GM23248 (cell line): Measurements from ENCODE around the gene NOL4L. TPM values are rescaled to one million over a fixed set of nuclear protein-coding genes. Genes with fewer than 3 reads are reported as not detected.
A peak's percentile ranks its signal among the peaks of the same experiment; 100 is the strongest.

ENCODE experiments used
- DNase-seq: peaks from one replicate; pipeline ENCODE4 v3.0.0-alpha.2; 2015
- H2AFZ ChIP-seq: fragments of 200-600 bp; sonication (generic); 2 replicates; pipeline ENCODE4 v1.6.1; 2016; ENCODE audit warnings: antibody characterized with exemption
- H3F3A ChIP-seq: fragments of 200-600 bp; sonication (generic); 2 replicates; pipeline ENCODE4 v1.6.1; 2016; ENCODE audit warnings: mild to moderate bottlenecking, antibody characterized with exemption, mixed run types; ENCODE audit not compliant: insufficient read depth
- H3K27ac ChIP-seq: fragments of 200-600 bp; sonication (generic); 2 replicates; pipeline ENCODE4 v1.5.1; 2016; ENCODE audit warnings: mild to moderate bottlenecking
- H3K27me3 ChIP-seq: fragments of 200-600 bp; sonication (generic); replicated peaks from 2 replicates; pipeline ENCODE4 v1.6.1; 2016; ENCODE audit warnings: mild to moderate bottlenecking; ENCODE audit not compliant: insufficient read depth
- H3K36me3 ChIP-seq: fragments of 200-600 bp; sonication (generic); 2 replicates; pipeline ENCODE4 v1.6.1; 2016; ENCODE audit warnings: low read depth, mild to moderate bottlenecking
- H3K4me1 ChIP-seq: fragments of 200-600 bp; sonication (generic); 2 replicates; pipeline ENCODE4 v1.6.1; 2016; ENCODE audit warnings: mild to moderate bottlenecking; ENCODE audit not compliant: insufficient read depth
- H3K4me2 ChIP-seq: fragments of 200-600 bp; sonication (generic); one replicate; pipeline ENCODE4 v1.6.1; 2016; ENCODE audit warnings: mild to moderate bottlenecking; ENCODE audit not compliant: unreplicated experiment
- H3K4me3 ChIP-seq: fragments of 200-600 bp; sonication (generic); 2 replicates; pipeline ENCODE4 v1.5.1; 2016; ENCODE audit warnings: mild to moderate bottlenecking
- H3K79me2 ChIP-seq: fragments of 200-600 bp; sonication (generic); 2 replicates; pipeline ENCODE4 v1.6.1; 2016; ENCODE audit warnings: mild to moderate bottlenecking; ENCODE audit not compliant: insufficient read depth
- H3K9ac ChIP-seq: fragments of 200-600 bp; sonication (generic); 2 replicates; pipeline ENCODE4 v1.6.1; 2016; ENCODE audit warnings: mild to moderate bottlenecking
- H3K9me2 ChIP-seq: fragments of 200-600 bp; sonication (generic); 2 replicates; pipeline ENCODE4 v1.6.1; 2016; ENCODE audit warnings: mixed run types, mild to moderate bottlenecking, moderate library complexity; ENCODE audit not compliant: insufficient read depth
- H3K9me3 ChIP-seq: fragments of 200-600 bp; sonication (generic); one replicate; pipeline ENCODE4 v1.6.1; 2017; ENCODE audit warnings: low read depth
- H4K20me1 ChIP-seq: fragments of 200-600 bp; sonication (generic); 2 replicates; pipeline ENCODE4 v1.6.0; 2016; ENCODE audit not compliant: insufficient read depth
- EZH2 ChIP-seq: fragments of 200-600 bp; sonication (generic); IDR thresholded peaks from 2 replicates; pipeline ENCODE4 v1.6.1; 2018; ENCODE audit warnings: antibody characterized with exemption, mild to moderate bottlenecking; ENCODE audit not compliant: insufficient read depth, poor library complexity, severe bottlenecking
- EZH2phosphoT487 ChIP-seq: fragments of 200-600 bp; sonication (generic); IDR thresholded peaks from 2 replicates; pipeline ENCODE4 v1.6.1; 2018; ENCODE audit warnings: antibody characterized with exemption, moderate library complexity, mild to moderate bottlenecking, low read depth; ENCODE audit not compliant: insufficient read depth
- WGBS, 2 experiments: methylation state at CpG; one replicate each; pipeline ENCODE4 v1.1.6; 2015 to 2017; ENCODE audit warnings: low lambda C conversion rate in 2 of 2, low coverage in 1 of 2; ENCODE audit errors: missing lambda C conversion rate in 2 of 2; 5-methylcytosine and 5-hydroxymethylcytosine counted together
- in situ Hi-C: fragments of 300-500 bp; cut with MboI; formaldehyde crosslinking; loops from 2 replicates; pipeline ENCODE4 v1.15.0; 2020
- polyA plus RNA-seq: library from polyadenylated mRNA; unstranded; fragments of >200 nt; fragmentation: Nextera tagmentation; extraction: Ambion mirVana; gene quantifications from 2 replicates; pipeline ENCODE4 v1.2.1, GENCODE V29; 2016
- total RNA-seq: library from RNA; depleted of rRNA; stranded (reverse); fragments of >200 nt; shearing (Covaris generic); gene quantifications from 2 replicates; pipeline ENCODE4 v1.2.3, GENCODE V29; 2014; rRNA removed

NOL4L gene
- total and polyA plus RNA-seq, 2 experiments from 2014 or later, result 5.2 to 7.9 TPM

DNA sequence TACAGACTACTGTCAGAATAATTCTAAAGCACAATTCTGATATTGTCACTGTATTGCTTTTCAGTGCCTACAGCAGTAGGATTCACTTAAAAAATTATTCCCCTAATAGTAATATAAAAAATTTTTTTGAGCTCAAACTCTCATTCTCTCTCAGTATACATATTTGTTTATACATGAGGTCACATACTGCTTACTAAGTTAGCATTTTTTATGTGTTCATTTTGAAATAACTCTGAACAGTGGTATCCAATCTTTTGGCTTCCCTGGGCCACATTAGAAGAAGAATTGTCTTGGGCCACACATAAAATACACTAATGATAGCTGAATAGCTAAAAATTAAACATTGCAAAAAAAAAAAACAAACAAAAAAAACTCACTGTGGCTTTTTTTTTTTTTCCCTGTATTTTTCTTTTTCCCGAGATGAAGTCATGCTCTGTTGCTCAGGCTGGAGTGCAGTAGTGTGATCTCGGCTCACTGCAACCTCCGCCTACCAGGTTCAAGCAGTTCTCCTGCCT lies 188.4 kb downstream of the NOL4L start:
- Histone ChIP-seq H3F3A (peaks cover 15% of the 10 kb centered on the region; the same call in 1 of the 2 replicates), H3K36me3 (peaks cover 4% of the 10 kb centered on the region; the same call in 1 of the 2 replicates), H3K79me2 (peaks cover 99% of the 10 kb centered on the region), H3K4me2 (no peak overlapping the region), H4K20me1 (peaks cover 11% of the 10 kb centered on the region; the same call in 1 of the 2 replicates), H3K9me2 (no peaks in the 10 kb centered on the region), H3K9ac (no peak overlapping the region), H3K4me1 (no peaks in the 10 kb centered on the region), H3K9me3 (no peaks in the 10 kb centered on the region), H3K27ac (no peak overlapping the region), H3K27me3 (no peaks in the 10 kb centered on the region), H2AFZ (no peak overlapping the region), H3K4me3 (no peak overlapping the region)
- in situ Hi-C loops, result no loop called here
- 53 to 73% methylated on average over 3 of the region's 3 CpGs for WGBS, 2 experiments
- peak; percentile 24 for DNase-seq
- TF ChIP-seq EZH2phosphoT487 (no peak), EZH2 (no peak)

GRCh38 chr20:32395066-32395465 lies 190.1 kb downstream of the NOL4L start:
- Histone ChIP-seq H4K20me1 (peaks cover 11% of the 10 kb centered on the region; the same call in 1 of the 2 replicates), H3K9ac (no peak overlapping the region)
- in situ Hi-C loops, result no loop called here

More at GRCh38 chr20:32395066-32395465, 190.1 kb downstream of the NOL4L start:
- Histone ChIP-seq H3K36me3 (peaks cover 11% of the 10 kb centered on the region; the same call in 1 of the 2 replicates), H3K27me3 (no peaks in the 10 kb centered on the region), H3K27ac (no peak overlapping the region), H3K4me3 (no peak overlapping the region), H3K79me2 (peaks cover 99% of the 10 kb centered on the region), H3K4me1 (no peaks in the 10 kb centered on the region), H3K9me3 (no peaks in the 10 kb centered on the region), H3K4me2 (no peak overlapping the region), H2AFZ (no peak overlapping the region), H3K9me2 (no peaks in the 10 kb centered on the region), H3F3A (peaks cover 15% of the 10 kb centered on the region; the same call in 1 of the 2 replicates)
- TF ChIP-seq EZH2 (no peak), EZH2phosphoT487 (no peak)
- WGBS, 2 experiments, result 87% methylated on average over 3 of the region's 3 CpGs
- DNase-seq, result no peak

Other genes with a start within 250 kb of the NOL4L start
- 38.8 and 39.9 TPM in 2 replicates for gene ASXL1, start 227.0 kb downstream of the NOL4L start, total RNA-seq
- gene ASXL1, start 227.0 kb downstream of the NOL4L start, polyA plus RNA-seq, result 13.8 and 18.7 TPM in 2 replicates
- not detected in 2 replicates for gene C20orf203, start 88.6 kb upstream of the NOL4L start, total RNA-seq
- not detected in 2 replicates for gene C20orf203, start 88.6 kb upstream of the NOL4L start, polyA plus RNA-seq
- 32.0 and 37.0 TPM in 2 replicates for gene COMMD7, start 158.1 kb upstream of the NOL4L start, total RNA-seq
- gene COMMD7, start 158.1 kb upstream of the NOL4L start, polyA plus RNA-seq, result 68.8 and 72.5 TPM in 2 replicates
- gene DNMT3B, start 177.1 kb upstream of the NOL4L start, total RNA-seq, result 1.5 and 2.0 TPM in 2 replicates
- 0.81 and 0.85 TPM in 2 replicates for gene DNMT3B, start 177.1 kb upstream of the NOL4L start, polyA plus RNA-seq
- 91.3 and 94.8 TPM in 2 replicates for gene MAPRE1, start 234.6 kb upstream of the NOL4L start, total RNA-seq
- gene MAPRE1, start 234.6 kb upstream of the NOL4L start, polyA plus RNA-seq, result 77.4 and 82.8 TPM in 2 replicates